Measurements from ENCODE around the gene LRRC4B.

LRRC4B gene

DNA sequence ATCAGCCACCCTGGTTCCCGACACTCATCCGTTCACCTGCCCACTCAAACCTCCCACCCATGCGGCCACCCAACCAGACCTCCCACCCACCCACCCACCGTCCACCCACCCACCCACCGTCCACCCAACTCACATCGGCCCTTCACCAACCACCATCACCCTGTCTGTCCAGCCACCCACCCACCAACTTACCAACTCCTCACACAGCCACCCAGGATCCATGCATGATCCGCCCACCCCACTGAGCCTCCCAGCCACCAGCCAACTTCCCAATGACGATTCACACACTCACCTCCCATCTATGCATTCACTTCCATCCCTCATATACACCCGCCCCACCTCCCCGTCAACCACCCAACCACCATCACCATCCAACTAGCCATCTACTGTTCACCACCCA, 61.5 kb downstream of the LRRC4B start:
- TF ChIP-seq, protein P1, sequence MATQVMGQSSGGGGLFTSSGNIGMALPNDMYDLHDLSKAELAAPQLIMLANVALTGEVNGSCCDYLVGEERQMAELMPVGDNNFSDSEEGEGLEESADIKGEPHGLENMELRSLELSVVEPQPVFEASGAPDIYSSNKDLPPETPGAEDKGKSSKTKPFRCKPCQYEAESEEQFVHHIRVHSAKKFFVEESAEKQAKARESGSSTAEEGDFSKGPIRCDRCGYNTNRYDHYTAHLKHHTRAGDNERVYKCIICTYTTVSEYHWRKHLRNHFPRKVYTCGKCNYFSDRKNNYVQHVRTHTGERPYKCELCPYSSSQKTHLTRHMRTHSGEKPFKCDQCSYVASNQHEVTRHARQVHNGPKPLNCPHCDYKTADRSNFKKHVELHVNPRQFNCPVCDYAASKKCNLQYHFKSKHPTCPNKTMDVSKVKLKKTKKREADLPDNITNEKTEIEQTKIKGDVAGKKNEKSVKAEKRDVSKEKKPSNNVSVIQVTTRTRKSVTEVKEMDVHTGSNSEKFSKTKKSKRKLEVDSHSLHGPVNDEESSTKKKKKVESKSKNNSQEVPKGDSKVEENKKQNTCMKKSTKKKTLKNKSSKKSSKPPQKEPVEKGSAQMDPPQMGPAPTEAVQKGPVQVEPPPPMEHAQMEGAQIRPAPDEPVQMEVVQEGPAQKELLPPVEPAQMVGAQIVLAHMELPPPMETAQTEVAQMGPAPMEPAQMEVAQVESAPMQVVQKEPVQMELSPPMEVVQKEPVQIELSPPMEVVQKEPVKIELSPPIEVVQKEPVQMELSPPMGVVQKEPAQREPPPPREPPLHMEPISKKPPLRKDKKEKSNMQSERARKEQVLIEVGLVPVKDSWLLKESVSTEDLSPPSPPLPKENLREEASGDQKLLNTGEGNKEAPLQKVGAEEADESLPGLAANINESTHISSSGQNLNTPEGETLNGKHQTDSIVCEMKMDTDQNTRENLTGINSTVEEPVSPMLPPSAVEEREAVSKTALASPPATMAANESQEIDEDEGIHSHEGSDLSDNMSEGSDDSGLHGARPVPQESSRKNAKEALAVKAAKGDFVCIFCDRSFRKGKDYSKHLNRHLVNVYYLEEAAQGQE (IDR thresholded peaks at IDR 0.05; ENCODE audit: low read depth), result no peak
- TF ChIP-seq CEBPB (IDR thresholded peaks at IDR 0.05), result no peak
- no peak for TF ChIP-seq TCF12 (IDR thresholded peaks at IDR 0.05; ENCODE audit: low read depth)
- no peak for TF ChIP-seq NFIC (IDR thresholded peaks at IDR 0.05)

DNA sequence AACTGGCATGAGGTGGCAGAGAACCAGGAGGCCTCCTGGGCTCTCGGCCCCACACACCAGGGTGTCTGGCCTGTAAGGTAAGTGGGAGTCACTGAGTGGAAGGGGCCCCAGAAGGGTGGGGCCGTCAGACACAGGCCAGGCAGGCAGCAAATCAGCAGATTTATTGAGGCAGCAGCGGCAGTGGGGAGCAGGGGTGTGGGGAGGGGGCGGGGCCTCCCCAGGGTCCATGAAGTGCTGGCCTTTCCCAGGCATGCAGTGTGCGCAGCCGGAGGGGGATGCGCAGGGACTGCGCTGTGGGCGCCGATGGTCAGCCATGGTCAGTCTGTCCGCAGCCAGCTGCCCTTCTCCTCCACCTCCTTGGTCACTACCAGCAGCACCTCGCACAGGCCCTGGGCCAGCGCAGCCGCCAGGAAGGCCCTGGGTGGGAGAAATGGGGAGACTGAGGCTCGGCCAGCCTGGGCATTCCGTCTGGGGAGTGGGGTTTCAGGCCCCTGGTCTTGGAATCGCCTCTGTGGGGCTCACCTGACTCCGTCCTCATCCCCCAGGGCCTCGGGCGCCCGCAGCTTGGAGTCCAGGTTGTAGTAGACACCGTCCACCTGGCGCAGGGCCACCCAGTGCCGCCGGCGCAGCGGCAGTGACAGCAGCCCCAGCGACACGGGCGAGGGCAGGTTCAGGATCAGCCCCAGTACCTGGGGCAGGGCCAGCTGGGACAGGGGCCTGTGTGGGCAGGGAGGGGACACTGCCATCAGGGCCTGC, 62.2 kb downstream of the LRRC4B start:
- no peak for TF ChIP-seq RAD21 (IDR thresholded peaks at IDR 0.05; ENCODE audit: low read depth)
- TF ChIP-seq TCF12 (IDR thresholded peaks at IDR 0.05; ENCODE audit: low read depth), result no peak
- no peak for TF ChIP-seq YY1 (IDR thresholded peaks at IDR 0.05; ENCODE audit: low read depth)
- TF ChIP-seq TAF1 (IDR thresholded peaks at IDR 0.05; ENCODE audit: low read depth), result no peak

DNA sequence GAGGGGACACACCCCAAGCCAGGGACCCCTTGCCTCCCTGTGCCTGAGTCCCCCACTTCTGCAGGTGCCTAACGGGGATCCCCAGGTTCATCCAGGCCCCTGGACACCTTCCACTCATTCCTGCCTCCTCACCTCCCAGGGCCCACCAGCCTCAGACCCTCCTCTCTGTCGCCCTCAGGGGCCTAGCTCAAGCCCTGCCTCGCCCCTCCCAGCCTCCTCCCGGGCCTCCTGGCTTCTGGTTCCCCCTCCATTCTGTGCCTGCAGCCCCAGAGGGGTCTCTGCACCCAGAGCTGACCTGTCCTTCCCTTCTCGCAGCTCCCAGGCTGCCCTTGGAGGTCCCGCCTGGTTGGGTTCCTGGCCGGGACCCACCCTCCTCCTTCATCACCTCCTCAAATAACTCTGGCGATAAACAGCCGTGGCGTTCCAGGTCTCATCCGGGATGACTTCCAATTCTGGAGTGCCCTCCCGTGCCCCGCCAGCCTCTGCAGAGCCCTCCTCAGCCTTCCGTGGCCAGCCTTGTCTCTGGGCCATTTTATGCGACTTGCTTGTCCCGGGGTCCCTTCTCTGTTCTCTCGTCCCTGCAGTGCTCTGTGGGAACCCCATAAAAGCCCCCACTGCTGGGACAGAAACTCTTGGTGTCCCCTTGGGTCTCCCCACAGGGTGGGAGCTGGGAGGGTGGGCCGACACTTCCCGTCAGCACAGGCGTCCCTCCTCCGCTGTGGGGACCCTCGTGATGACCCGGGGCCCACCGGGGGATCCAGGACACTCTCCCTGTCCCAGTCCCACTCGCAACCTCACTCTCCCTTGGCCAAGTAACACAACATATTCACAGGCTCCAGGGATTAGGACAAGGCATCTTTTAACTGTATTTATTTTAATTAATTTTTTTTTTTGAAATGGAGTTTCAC, 66.4 kb downstream of the LRRC4B start:
- no peak for TF ChIP-seq YY1 (IDR thresholded peaks at IDR 0.05; ENCODE audit: low read depth)
- no peak for TF ChIP-seq TAF1 (IDR thresholded peaks at IDR 0.05; ENCODE audit: low read depth)
- no peak for TF ChIP-seq CEBPB (IDR thresholded peaks at IDR 0.05)

DNA sequence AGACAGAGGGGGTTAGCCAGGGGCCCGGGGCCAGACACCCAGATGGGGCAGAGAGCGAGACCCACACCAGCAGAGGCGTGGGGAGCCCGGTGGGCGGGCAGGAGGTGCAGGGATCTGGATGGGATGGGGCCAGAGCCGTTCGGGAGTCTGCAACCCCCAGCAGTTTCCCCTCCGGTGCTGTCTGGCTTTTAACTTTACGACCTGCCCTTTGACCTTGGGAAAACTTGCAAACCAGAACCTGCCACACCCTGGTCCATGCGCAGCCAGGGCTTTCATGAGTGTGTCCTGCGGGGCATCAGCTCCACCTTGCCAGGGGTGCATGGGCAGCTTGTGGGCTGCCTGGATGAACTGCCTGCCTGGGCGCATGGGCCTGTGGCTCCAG, 67.1 kb downstream of the LRRC4B start:
- TF ChIP-seq, protein P2, sequence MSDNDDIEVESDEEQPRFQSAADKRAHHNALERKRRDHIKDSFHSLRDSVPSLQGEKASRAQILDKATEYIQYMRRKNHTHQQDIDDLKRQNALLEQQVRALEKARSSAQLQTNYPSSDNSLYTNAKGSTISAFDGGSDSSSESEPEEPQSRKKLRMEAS (IDR thresholded peaks at IDR 0.05), result no peak
- no peak for TF ChIP-seq CREB1 (IDR thresholded peaks at IDR 0.05; ENCODE audit: low read depth)
- no peak for TF ChIP-seq NFIC (IDR thresholded peaks at IDR 0.05)
- no peak for TF ChIP-seq EGR1 (IDR thresholded peaks at IDR 0.05)
- TF ChIP-seq, protein P3, sequence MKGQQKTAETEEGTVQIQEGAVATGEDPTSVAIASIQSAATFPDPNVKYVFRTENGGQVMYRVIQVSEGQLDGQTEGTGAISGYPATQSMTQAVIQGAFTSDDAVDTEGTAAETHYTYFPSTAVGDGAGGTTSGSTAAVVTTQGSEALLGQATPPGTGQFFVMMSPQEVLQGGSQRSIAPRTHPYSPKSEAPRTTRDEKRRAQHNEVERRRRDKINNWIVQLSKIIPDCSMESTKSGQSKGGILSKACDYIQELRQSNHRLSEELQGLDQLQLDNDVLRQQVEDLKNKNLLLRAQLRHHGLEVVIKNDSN (IDR thresholded peaks at IDR 0.05), result no peak
- no peak for TF ChIP-seq TAF1 (IDR thresholded peaks at IDR 0.05; ENCODE audit: low read depth)

DNA sequence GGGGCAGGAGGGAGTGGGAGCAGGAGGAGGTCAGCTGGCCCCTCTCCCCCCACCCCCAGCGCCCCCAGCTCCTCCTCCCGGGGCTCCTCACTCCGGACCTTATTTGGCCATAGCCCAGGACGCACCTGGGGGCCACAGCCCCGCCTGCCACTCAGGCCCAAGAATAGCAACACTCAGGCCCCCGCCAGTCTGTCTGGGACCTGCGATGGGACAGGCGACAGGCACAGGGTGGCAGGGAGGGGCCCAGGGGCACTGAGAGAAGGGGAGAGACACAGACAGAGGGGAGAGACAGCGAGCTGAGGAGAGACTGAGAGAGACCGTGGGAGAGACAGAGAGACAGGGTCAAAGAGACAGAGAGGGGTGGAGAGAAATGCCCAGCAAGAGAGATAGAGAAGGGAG, 67.5 kb downstream of the LRRC4B start:
- TF ChIP-seq TEAD4 (IDR thresholded peaks at IDR 0.05) (no peak), NFIC (IDR thresholded peaks at IDR 0.05) (no peak)

DNA sequence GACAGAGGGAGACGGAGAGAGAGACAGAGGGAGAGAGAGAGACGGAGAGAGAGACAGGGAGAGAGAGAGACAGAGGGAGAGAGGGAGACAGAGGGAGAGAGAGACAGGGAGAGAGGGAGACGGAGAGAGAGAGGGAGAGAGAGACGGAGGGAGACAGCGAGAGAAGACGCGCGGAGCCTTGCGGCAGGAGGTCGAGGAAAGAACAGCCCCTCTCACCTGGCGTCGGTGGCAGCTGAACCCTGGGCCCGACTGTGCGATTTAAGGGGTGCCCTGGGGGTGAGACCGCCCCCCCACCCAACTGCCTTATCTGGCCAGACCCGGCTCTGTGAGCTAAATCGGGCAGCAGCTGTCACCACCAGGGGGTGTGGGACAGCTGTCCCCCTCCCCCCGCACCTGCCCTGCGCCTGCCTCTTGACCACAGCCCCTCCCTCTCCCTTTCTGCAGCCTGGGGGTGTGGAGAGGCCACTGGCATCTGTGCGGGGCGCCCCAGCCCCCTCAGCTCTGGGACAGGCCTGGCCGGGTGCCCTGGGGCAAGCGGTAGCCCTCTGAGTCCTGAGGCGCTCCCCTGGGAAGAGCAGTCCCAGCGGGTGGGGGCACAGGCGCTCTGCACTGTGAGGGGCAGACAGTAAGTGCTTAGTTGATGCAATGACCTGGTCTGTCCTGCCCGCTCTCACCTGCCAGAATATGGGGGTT, 68.0 kb downstream of the LRRC4B start:
- TF ChIP-seq TCF12 (IDR thresholded peaks at IDR 0.05; ENCODE audit: low read depth) (no peak), CREB1 (IDR thresholded peaks at IDR 0.05; ENCODE audit: low read depth) (no peak), YY1 (IDR thresholded peaks at IDR 0.05; ENCODE audit: low read depth) (no peak), NFIC (IDR thresholded peaks at IDR 0.05) (no peak), CEBPB (IDR thresholded peaks at IDR 0.05) (no peak), FOXM1 (IDR thresholded peaks at IDR 0.05; ENCODE audit: borderline replicate concordance, low read depth) (no peak)

DNA sequence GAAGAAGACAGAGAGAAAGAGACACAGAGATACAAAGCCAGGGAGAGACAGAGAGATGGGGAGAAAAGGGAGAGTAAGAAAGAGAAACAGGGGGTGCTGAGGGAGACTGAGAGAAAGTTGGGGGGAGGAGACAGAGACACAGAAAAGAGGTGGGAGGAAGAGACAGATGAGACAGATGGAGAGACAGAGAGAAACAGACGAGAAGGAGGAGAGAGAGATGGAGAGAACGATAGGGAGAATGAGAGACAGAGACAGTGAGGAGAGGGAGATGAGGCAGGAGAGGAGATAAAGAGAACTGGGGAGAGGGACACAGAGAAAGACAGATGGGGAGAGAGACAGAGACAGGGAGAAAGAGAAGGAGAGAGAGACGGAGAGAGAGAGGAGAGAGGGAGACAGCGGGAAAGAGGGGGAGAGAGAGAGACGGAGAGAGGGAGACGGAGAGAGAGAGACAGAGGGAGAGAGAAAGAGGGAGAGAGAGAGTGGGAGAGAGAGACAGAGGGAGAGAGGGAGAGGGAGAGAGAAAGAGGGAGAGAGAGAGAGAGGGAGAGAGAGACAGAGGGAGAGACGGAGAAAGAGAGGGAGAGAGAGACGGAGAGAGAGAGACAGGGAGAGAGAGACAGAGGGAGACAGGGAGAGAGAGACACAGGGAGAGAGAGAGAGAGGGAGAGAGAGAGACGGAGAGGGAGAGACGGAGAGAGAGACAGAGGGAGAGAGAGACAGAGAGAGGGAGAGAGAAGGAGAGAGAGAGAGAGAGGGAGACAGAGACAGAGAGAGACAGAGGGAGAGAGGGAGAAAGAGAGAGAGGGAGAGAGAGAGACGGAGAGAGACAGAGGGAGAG, 69.8 kb downstream of the LRRC4B start:
- TF ChIP-seq YY1 (IDR thresholded peaks at IDR 0.05; ENCODE audit: low read depth), result no peak

DNA sequence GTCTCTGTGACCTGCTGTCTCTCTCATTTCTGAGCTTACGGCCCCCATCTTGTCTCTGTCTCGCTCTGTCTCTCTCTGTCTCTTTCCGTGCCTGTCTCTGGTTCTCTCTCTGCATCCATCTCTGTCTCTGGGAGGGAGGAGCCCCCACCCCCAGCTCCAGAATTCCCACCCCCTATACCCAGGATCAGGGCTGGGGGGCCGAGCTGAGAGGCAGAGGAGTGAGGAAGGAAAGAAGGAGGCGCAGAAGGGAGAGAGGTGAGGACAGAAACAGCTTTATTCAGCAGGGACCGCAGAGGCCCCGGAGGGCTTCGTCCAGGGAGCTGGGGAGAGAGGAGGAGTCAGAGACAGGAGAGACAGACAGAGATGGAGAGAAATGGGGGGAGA, 71.2 kb downstream of the LRRC4B start:
- no peak for TF ChIP-seq EP300 (IDR thresholded peaks at IDR 0.05; ENCODE audit: borderline replicate concordance)
- TF ChIP-seq TAF1 (IDR thresholded peaks at IDR 0.05; ENCODE audit: low read depth), result no peak
- TF ChIP-seq, protein P3 (IDR thresholded peaks at IDR 0.05), result no peak
- no peak for TF ChIP-seq TEAD4 (IDR thresholded peaks at IDR 0.05)
- no peak for TF ChIP-seq NFIC (IDR thresholded peaks at IDR 0.05)
- TF ChIP-seq RAD21 (IDR thresholded peaks at IDR 0.05; ENCODE audit: low read depth), result no peak
- TF ChIP-seq CREB1 (IDR thresholded peaks at IDR 0.05; ENCODE audit: low read depth), result no peak
- no peak for TF ChIP-seq EGR1 (IDR thresholded peaks at IDR 0.05)
- no peak for TF ChIP-seq FOXM1 (IDR thresholded peaks at IDR 0.05; ENCODE audit: borderline replicate concordance, low read depth)
- TF ChIP-seq, protein P1 (IDR thresholded peaks at IDR 0.05; ENCODE audit: low read depth), result no peak
- TF ChIP-seq TCF12 (IDR thresholded peaks at IDR 0.05; ENCODE audit: low read depth), result no peak
- TF ChIP-seq YY1 (IDR thresholded peaks at IDR 0.05; ENCODE audit: low read depth), result no peak
- no peak for TF ChIP-seq CEBPB (IDR thresholded peaks at IDR 0.05)
- TF ChIP-seq ZBTB7A (IDR thresholded peaks at IDR 0.05; ENCODE audit: low read depth), result no peak
- TF ChIP-seq, protein P2 (IDR thresholded peaks at IDR 0.05), result no peak
